ENCODE results near the gene EPHA2.

DNA sequence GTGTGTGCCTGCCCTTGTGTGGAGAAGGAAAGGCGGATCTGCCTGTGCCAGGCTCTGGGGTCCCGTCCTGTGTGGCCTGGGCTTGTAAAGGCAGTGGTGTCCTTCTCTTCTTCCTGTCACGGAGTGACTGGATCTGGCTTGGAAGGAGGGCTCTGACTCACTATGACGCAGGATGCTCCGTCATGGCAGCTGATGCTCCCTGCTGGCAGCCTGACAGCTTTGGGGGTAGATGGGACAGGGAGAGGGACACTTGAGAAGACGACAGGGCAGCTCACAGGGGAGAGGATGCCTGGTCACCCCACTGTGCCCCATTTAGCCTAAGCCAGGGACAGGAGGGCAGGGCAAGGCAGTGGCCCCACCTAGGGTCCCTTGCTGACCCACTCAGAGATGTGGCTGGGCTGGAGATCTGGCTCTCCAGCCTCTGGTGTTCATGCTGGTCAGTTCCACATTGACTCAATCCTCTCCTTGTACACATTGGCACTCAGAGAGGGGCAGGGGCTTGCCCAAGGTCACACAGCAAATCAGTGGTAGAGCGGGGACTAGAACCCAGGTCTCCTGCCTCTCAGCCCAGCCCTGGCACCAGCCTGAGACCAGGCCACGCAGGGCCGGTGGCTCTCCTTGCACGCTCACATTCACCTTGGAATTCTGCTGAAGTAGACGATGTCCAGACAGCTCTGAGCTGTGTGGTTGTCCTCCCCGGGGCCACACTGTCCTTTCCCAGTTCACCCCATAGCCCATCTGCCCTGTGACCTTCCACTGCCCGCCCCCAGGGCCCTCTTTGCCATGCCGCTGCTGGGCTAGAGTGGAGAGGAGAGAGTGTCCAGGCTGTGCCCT is 79.6 kb downstream of the EPHA2 start:
- TF ChIP-seq MYC (IDR thresholded peaks at IDR 0.05; ENCODE audit: low read depth, low read length) (no peak), POLR2A (IDR thresholded peaks at IDR 0.05; ENCODE audit: extremely low read depth, insufficient read length) (no peak)
- TF ChIP-seq, protein P1, sequence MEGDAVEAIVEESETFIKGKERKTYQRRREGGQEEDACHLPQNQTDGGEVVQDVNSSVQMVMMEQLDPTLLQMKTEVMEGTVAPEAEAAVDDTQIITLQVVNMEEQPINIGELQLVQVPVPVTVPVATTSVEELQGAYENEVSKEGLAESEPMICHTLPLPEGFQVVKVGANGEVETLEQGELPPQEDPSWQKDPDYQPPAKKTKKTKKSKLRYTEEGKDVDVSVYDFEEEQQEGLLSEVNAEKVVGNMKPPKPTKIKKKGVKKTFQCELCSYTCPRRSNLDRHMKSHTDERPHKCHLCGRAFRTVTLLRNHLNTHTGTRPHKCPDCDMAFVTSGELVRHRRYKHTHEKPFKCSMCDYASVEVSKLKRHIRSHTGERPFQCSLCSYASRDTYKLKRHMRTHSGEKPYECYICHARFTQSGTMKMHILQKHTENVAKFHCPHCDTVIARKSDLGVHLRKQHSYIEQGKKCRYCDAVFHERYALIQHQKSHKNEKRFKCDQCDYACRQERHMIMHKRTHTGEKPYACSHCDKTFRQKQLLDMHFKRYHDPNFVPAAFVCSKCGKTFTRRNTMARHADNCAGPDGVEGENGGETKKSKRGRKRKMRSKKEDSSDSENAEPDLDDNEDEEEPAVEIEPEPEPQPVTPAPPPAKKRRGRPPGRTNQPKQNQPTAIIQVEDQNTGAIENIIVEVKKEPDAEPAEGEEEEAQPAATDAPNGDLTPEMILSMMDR (IDR thresholded peaks at IDR 0.05; ENCODE audit: low read depth, low read length): no peak
- TF ChIP-seq, protein P2, sequence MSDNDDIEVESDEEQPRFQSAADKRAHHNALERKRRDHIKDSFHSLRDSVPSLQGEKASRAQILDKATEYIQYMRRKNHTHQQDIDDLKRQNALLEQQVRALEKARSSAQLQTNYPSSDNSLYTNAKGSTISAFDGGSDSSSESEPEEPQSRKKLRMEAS (IDR thresholded peaks at IDR 0.05; ENCODE audit: low read depth, low read length): no peak
